AG04449 (cell line): ENCODE measurements around the gene CCR5AS.

ENCODE experiments used
- CTCF ChIA-PET: fragments of 350-600 bp; formaldehyde crosslinking; extraction: SDS; loops from one replicate; lab custom pipeline; 2021; ENCODE audit warnings: antibody characterized with exemption; lab: Yijun Ruan, JAX
- POLR2A ChIA-PET: fragments of 400-600, 350-600 bp; formaldehyde crosslinking; extraction: SDS; loops from one replicate; lab custom pipeline; 2020; ENCODE audit warnings: antibody characterized with exemption, inconsistent platforms; lab: Yijun Ruan, JAX
- DNase-seq: peaks from one replicate; pipeline ENCODE4 v3.0.0-alpha.2; 2010; ENCODE audit warnings: low read depth, low spot score
- H3K4me3 ChIP-seq: 2 replicates; pipeline ENCODE4 v1.5.1; 2011; ENCODE audit warnings: low read depth, mild to moderate bottlenecking, control low read depth, low read length
- TF ChIP-seq, protein P1 (sequence below): IDR thresholded peaks from one replicate; pipeline ENCODE4 v1.5.1; 2011; ENCODE audit warnings: mild to moderate bottlenecking, moderate library complexity, low read length, control low read depth, inconsistent platforms; ENCODE audit not compliant: insufficient read depth; ENCODE audit errors: missing control alignments

Gene CCR5AS

DNA sequence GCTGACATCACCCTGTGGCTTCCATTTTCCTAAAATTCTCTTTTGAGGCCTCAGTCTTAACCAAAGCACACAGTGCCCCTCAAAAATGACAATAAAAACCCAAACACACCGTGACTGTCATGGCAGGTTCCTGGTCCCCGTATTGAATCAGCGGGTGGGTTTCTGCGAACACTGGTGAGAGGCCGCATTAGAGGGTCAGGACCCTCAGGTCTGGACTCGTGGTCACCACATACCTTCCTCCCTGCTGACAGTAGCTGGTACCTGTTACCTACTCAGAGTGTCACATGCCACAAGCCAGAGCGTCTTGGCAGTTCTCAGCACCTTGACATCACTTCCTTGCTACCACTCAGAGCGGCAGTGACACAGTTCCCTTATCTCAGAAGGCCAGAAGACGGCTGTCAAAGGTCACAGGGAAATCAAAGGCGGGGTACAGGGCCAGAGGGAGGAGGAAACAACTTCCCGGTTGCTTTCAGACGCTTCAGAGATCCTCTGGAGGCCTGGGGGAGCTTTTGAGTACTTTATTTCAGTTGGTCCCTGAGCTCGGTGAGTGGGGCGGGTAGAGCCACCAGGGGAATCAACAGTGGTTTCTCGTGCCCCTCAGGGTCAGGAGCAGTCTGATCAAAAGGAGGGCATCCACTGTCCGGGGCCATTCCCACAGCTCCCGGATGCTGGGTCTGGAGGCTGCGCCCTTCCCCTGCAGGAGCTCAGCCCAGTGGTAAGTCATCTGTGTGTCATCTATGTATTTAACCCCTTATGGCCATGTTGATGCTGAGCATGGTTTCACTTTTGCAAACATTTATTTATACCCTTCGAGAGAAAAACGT lies at the start of gene CCR5AS, which contains the start of gene CCRL2:
Gene CCR5AS, minus strand, starts transcription at position 279 of the 824 bp plus-strand sequence.
Gene CCRL2, plus strand, starts transcription at position 472 of the 824 bp plus-strand sequence. CDS start 821 bp downstream, outside the sequence.
- CTCF ChIA-PET, result no interaction called here
- no peak within 1 kb of the TSS for H3K4me3 ChIP-seq
- DNase-seq, result no peak
- TF ChIP-seq, protein P1, sequence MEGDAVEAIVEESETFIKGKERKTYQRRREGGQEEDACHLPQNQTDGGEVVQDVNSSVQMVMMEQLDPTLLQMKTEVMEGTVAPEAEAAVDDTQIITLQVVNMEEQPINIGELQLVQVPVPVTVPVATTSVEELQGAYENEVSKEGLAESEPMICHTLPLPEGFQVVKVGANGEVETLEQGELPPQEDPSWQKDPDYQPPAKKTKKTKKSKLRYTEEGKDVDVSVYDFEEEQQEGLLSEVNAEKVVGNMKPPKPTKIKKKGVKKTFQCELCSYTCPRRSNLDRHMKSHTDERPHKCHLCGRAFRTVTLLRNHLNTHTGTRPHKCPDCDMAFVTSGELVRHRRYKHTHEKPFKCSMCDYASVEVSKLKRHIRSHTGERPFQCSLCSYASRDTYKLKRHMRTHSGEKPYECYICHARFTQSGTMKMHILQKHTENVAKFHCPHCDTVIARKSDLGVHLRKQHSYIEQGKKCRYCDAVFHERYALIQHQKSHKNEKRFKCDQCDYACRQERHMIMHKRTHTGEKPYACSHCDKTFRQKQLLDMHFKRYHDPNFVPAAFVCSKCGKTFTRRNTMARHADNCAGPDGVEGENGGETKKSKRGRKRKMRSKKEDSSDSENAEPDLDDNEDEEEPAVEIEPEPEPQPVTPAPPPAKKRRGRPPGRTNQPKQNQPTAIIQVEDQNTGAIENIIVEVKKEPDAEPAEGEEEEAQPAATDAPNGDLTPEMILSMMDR, result no peak
- POLR2A ChIA-PET, result no interaction called here

DNA sequence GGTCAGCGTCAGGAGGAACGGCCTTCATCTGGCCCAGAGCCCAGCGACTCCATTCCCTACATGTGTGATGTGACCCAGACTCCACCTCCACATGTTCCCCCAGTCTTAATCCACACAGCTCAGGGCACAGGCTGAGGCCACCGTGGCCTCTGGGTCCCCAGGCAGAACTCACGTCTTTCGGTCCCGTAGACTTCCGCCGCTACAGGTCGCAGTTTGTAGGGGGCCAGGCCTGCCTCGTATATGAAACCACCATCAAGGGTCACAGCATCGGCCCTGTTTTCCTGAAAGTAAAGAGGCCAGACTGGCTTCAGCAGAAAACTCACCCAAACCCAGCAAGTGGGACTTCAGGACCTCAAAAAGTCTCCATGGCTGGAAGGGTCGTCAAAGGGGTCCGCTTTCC lies 49.3 kb upstream of the CCR5AS start:
- CTCF ChIA-PET, result no interaction called here

DNA sequence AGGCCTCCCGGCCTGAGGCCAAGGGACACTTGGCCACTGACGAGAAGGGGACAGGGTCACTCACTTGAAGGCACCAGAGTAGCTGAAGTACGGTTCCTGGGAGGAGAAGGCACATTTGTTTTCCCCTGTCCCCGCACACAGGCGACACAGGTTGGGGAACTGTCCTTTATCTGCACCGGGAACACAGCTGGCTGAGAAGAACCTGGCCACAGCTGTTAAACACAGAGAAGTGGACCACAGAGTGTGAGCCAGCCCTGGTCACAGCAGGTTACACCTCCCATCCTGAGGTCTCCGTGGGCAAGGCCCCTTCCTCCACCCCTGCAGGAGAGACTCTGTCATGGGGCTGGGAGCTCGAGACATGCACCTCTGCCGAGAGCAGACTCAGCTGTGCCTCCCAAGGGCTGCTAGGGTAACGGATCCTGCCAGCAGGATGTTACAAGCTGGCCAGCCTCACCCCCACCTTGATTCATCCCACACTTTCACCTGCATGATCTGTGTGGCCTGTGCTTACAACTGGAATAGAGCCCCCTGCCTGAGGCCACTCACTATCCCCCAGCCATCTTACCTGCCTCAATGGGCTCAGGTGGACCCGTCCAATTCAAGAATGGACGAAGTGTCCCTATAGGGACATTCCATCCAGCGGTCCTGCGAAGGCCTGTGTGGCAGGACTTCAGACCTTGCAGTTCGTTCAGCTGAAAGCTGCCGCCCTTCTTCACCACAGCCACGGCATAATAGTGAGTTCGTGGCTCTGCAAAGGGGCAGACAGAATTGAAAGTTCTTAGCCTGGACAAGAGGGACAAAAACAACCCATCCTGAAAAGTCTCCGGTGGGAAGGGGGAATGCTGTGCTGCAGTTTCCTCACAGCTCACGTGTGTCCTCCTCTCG lies 48.6 kb upstream of the CCR5AS start:
- H3K4me3 ChIP-seq, result no peak overlapping the region
- ChIA-PET CTCF (no interaction called here), POLR2A (no interaction called here)
- no peak for DNase-seq
- TF ChIP-seq, protein P1, result no peak

More for the DNA sequence above, 49.3 kb upstream of the CCR5AS start:
- POLR2A ChIA-PET, result no interaction called here
- TF ChIP-seq, protein P1, result no peak
- DNase-seq, result no peak
- H3K4me3 ChIP-seq, result no peak overlapping the region

DNA sequence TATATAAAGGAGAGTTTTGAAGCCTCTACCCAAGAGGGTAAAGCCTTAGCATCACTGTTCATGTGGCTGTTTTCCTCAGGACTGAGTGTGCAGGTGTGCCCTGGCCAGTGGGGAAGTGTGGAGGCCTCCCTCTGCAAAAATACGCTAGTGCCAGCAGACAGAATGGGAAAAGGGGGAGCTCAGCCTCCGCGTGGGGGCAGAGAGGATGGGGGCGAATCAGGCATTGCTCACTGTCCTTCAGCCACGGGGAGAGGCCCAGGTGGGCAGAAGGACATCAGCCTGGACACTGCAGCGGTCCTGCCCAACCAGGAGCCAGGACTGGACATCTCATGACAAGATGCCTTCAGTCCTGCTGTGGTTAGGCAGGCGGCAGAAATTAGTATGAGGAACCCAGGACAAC lies 47.7 kb upstream of the CCR5AS start:
- TF ChIP-seq, protein P1, result no peak
- H3K4me3 ChIP-seq, result no peak overlapping the region
- DNase-seq, result no peak
- CTCF ChIA-PET, result no interaction called here
- POLR2A ChIA-PET, result no interaction called here

DNA sequence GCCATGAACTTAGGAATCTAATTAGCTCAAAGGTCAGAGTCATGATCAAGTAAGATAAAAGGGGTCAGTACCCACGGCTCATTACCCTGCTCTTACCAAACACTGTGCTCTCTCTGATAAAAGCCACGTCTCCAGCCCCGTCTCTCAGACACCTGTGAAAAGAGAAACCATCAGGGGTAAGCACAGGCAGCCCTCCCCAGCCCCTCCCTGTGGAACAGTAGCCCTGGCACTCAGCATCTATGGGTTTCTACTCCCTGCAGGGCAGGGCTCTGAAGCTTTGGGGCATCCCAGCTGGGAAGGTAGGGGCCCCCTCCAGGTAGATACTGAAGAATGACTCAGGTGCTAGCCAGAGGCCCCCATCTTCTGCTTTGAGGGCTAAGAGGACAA lies 47.3 kb upstream of the CCR5AS start:
- TF ChIP-seq, protein P1, result no peak
- DNase-seq, result no peak
- ChIA-PET CTCF (interaction anchor here (1.8 kb wide), 1 partner anchor 10 kb away, joined by 8 read pairs; no protein-coding TSS in a partner anchor), POLR2A (no interaction called here)
- no peak overlapping the region for H3K4me3 ChIP-seq
